Measurements from ENCODE around the gene RUFY3.
"Not testable (repeated sequence)": the region's sequence is repeated elsewhere in the genome, so short reads cannot be mapped to it uniquely, and the experiment has no call there.

Gene RUFY3

GRCh38 chr4:70724463-70724862 lies 2.7 kb downstream of the RUFY3 start:
- no peak for DNase-seq (ENCODE audit: insufficient read length)
- FAIRE-seq: no peak
- TF ChIP-seq POLR2AphosphoS5 (IDR thresholded peaks at IDR 0.05; ENCODE audit: low read depth, low read length): no peak

GRCh38 chr4:70725633-70726032 lies 3.9 kb downstream of the RUFY3 start:
- TF ChIP-seq POLR2A (IDR thresholded peaks at IDR 0.05; ENCODE audit: low read depth, low read length) (no peak), TAF1 (IDR thresholded peaks at IDR 0.05; ENCODE audit: borderline replicate concordance, low read depth, low read length) (no peak), POLR2AphosphoS5 (IDR thresholded peaks at IDR 0.05; ENCODE audit: low read depth, low read length) (no peak)
- FAIRE-seq: no peak
- DNase-seq (ENCODE audit: insufficient read length): no peak

GRCh38 chr4:70726515-70726914 lies 4.8 kb downstream of the RUFY3 start:
- not testable (repeated sequence) for FAIRE-seq; DNase-seq (ENCODE audit: insufficient read length)

GRCh38 chr4:70728091-70728490 lies 6.3 kb downstream of the RUFY3 start:
- FAIRE-seq (peak; percentile 33), DNase-seq (ENCODE audit: insufficient read length) (no peak)
- TF ChIP-seq TAF1 (IDR thresholded peaks at IDR 0.05; ENCODE audit: borderline replicate concordance, low read depth, low read length) (no peak), POLR2A (IDR thresholded peaks at IDR 0.05; ENCODE audit: low read depth, low read length) (no peak), POLR2AphosphoS5 (IDR thresholded peaks at IDR 0.05; ENCODE audit: low read depth, low read length) (no peak)

- FAIRE-seq; DNase-seq (ENCODE audit: insufficient read length): not testable (repeated sequence)
Measured at GRCh38 chr4:70732878-70733277, 11.1 kb downstream of the RUFY3 start.

GRCh38 chr4:70734168-70734954 lies 12.6 kb downstream of the RUFY3 start:
- DNase-seq (ENCODE audit: insufficient read length) (peak; percentile 36), FAIRE-seq (peak; percentile 90)
- TF ChIP-seq POLR2AphosphoS5 (IDR thresholded peaks at IDR 0.05; ENCODE audit: low read depth, low read length) (no peak), TAF1 (IDR thresholded peaks at IDR 0.05; ENCODE audit: borderline replicate concordance, low read depth, low read length) (no peak), POLR2A (IDR thresholded peaks at IDR 0.05; ENCODE audit: low read depth, low read length) (no peak)

GRCh38 chr4:70734971-70735370 lies 13.2 kb downstream of the RUFY3 start:
- TF ChIP-seq POLR2A (IDR thresholded peaks at IDR 0.05; ENCODE audit: low read depth, low read length): no peak
- TF ChIP-seq POLR2AphosphoS5 (IDR thresholded peaks at IDR 0.05; ENCODE audit: low read depth, low read length): no peak
- no peak for TF ChIP-seq TAF1 (IDR thresholded peaks at IDR 0.05; ENCODE audit: borderline replicate concordance, low read depth, low read length)
- no peak for DNase-seq (ENCODE audit: insufficient read length)
- FAIRE-seq: no peak

- FAIRE-seq; DNase-seq (ENCODE audit: insufficient read length): not testable (repeated sequence)
Measured at GRCh38 chr4:70735915-70736314, 14.2 kb downstream of the RUFY3 start.

- FAIRE-seq: peak; percentile 9
- TF ChIP-seq POLR2A (IDR thresholded peaks at IDR 0.05; ENCODE audit: low read depth, low read length): no peak
- no peak for TF ChIP-seq TAF1 (IDR thresholded peaks at IDR 0.05; ENCODE audit: borderline replicate concordance, low read depth, low read length)
- no peak for TF ChIP-seq POLR2AphosphoS5 (IDR thresholded peaks at IDR 0.05; ENCODE audit: low read depth, low read length)
- DNase-seq (ENCODE audit: insufficient read length): no peak
Measured at GRCh38 chr4:70737006-70737405, 15.2 kb downstream of the RUFY3 start.

GRCh38 chr4:70737409-70737808 lies 15.6 kb downstream of the RUFY3 start:
- FAIRE-seq (peak; percentile 24), DNase-seq (ENCODE audit: insufficient read length) (no peak)
- TF ChIP-seq TAF1 (IDR thresholded peaks at IDR 0.05; ENCODE audit: borderline replicate concordance, low read depth, low read length) (no peak), POLR2A (IDR thresholded peaks at IDR 0.05; ENCODE audit: low read depth, low read length) (no peak), POLR2AphosphoS5 (IDR thresholded peaks at IDR 0.05; ENCODE audit: low read depth, low read length) (no peak)

GRCh38 chr4:70739496-70740337 lies 18.0 kb downstream of the RUFY3 start:
- no peak for DNase-seq (ENCODE audit: insufficient read length)
- TF ChIP-seq TAF1 (IDR thresholded peaks at IDR 0.05; ENCODE audit: borderline replicate concordance, low read depth, low read length) (no peak), POLR2AphosphoS5 (IDR thresholded peaks at IDR 0.05; ENCODE audit: low read depth, low read length) (no peak), POLR2A (IDR thresholded peaks at IDR 0.05; ENCODE audit: low read depth, low read length) (no peak)
- FAIRE-seq: no peak

- TF ChIP-seq POLR2A (IDR thresholded peaks at IDR 0.05; ENCODE audit: low read depth, low read length): no peak
- TF ChIP-seq POLR2AphosphoS5 (IDR thresholded peaks at IDR 0.05; ENCODE audit: low read depth, low read length): no peak
- TF ChIP-seq TAF1 (IDR thresholded peaks at IDR 0.05; ENCODE audit: borderline replicate concordance, low read depth, low read length): no peak
- no peak for FAIRE-seq
- no peak for DNase-seq (ENCODE audit: insufficient read length)
Measured at GRCh38 chr4:70741867-70742658, 20.3 kb downstream of the RUFY3 start.
